GM19043 (cell line): ENCODE data around the gene PTPRJ.

Experiments used
- ATAC-seq: cut with Tn5 transposase; IDR thresholded peaks from one replicate; pipeline ENCODE4 v1.9.1; 2021; ENCODE audit warnings: low read depth; ENCODE audit not compliant: unreplicated experiment

The PTPRJ gene

GRCh38 chr11:48105096-48105990 is 125.0 kb downstream of the PTPRJ start:
- ATAC-seq: no peak

- no peak for ATAC-seq
Measured at GRCh38 chr11:48106166-48106565, 125.8 kb downstream of the PTPRJ start.

GRCh38 chr11:48107188-48107704 is 126.9 kb downstream of the PTPRJ start:
- ATAC-seq: peak; percentile 77

- no peak for ATAC-seq
Measured at GRCh38 chr11:48108231-48109045, 128.1 kb downstream of the PTPRJ start.

- no peak for ATAC-seq
Measured at GRCh38 chr11:48109046-48109666, 128.8 kb downstream of the PTPRJ start.

GRCh38 chr11:48110509-48110766 is 130.1 kb downstream of the PTPRJ start:
- no peak for ATAC-seq

- ATAC-seq: no peak
Measured at GRCh38 chr11:48111891-48112290, 131.5 kb downstream of the PTPRJ start.

- no peak for ATAC-seq
Measured at GRCh38 chr11:48114740-48115139, 134.4 kb downstream of the PTPRJ start.

GRCh38 chr11:48116437-48117228 is 136.3 kb downstream of the PTPRJ start:
- ATAC-seq: no peak

- ATAC-seq: no peak
Measured at GRCh38 chr11:48122246-48122645, 141.9 kb downstream of the PTPRJ start.

GRCh38 chr11:48122656-48123055 is 142.3 kb downstream of the PTPRJ start:
- ATAC-seq: no peak

GRCh38 chr11:48123254-48123875 is 143.0 kb downstream of the PTPRJ start:
- ATAC-seq: no peak

- no peak for ATAC-seq
Measured at GRCh38 chr11:48123934-48124755, 143.8 kb downstream of the PTPRJ start.

- no peak for ATAC-seq
Measured at GRCh38 chr11:48124880-48125279, 144.5 kb downstream of the PTPRJ start.

GRCh38 chr11:48125866-48126265 is 145.5 kb downstream of the PTPRJ start:
- no peak for ATAC-seq

GRCh38 chr11:48127521-48128183 is 147.3 kb downstream of the PTPRJ start:
- no peak for ATAC-seq

GRCh38 chr11:48129697-48130395 is 149.5 kb downstream of the PTPRJ start:
- no peak for ATAC-seq
